ENCODE results near the gene GPR150.

Gene GPR150

DNA sequence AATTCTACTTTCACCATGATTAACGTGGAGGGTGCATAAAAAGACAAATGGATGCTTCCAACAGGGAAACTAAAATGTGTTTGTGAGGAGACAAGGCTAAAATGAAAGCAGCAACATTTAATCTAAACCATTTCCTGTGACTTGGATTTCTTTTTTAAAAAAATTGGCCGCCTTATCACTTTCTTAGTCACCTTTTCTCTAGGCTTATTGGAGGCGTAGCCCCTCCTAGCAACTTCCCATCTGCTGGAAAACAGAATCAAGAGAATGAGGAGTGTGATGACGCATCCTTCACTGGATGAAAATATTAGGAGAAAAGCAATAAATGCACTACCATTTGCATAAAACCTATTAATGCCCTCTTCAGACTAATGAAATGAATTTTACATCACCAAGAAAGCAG is 791 bp upstream of the GPR150 start (continued):
- TF ChIP-seq, protein P1, sequence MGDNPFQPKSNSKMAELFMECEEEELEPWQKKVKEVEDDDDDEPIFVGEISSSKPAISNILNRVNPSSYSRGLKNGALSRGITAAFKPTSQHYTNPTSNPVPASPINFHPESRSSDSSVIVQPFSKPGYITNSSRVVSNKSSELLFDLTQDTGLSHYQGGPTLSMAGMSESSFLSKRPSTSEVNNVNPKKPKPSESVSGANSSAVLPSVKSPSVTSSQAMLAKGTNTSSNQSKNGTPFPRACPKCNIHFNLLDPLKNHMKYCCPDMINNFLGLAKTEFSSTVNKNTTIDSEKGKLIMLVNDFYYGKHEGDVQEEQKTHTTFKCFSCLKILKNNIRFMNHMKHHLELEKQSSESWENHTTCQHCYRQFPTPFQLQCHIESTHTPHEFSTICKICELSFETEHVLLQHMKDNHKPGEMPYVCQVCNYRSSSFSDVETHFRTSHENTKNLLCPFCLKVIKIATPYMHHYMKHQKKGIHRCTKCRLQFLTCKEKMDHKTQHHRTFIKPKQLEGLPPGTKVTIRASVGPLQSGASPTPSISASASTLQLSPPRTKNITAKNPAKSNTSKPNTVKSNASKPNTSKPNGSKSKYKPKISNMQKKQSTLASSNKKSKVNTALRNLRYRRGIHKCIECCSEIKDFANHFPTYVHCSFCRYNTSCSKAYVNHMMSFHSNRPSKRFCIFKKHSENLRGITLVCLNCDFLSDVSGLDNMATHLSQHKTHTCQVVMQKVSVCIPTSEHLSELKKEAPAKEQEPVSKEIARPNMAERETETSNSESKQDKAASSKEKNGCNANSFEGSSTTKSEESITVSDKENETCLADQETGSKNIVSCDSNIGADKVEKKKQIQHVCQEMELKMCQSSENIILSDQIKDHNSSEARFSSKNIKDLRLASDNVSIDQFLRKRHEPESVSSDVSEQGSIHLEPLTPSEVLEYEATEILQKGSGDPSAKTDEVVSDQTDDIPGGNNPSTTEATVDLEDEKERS (tag by site-specific recombination; IDR thresholded peaks at IDR 0.05), result no peak
- TF ChIP-seq ZBTB7A (tag by site-specific recombination; IDR thresholded peaks at IDR 0.05; ENCODE audit: low read depth) (no peak), ZNF830 (tag by site-specific recombination; IDR thresholded peaks at IDR 0.05; ENCODE audit: low read depth) (no peak)
- TF ChIP-seq, protein P2, sequence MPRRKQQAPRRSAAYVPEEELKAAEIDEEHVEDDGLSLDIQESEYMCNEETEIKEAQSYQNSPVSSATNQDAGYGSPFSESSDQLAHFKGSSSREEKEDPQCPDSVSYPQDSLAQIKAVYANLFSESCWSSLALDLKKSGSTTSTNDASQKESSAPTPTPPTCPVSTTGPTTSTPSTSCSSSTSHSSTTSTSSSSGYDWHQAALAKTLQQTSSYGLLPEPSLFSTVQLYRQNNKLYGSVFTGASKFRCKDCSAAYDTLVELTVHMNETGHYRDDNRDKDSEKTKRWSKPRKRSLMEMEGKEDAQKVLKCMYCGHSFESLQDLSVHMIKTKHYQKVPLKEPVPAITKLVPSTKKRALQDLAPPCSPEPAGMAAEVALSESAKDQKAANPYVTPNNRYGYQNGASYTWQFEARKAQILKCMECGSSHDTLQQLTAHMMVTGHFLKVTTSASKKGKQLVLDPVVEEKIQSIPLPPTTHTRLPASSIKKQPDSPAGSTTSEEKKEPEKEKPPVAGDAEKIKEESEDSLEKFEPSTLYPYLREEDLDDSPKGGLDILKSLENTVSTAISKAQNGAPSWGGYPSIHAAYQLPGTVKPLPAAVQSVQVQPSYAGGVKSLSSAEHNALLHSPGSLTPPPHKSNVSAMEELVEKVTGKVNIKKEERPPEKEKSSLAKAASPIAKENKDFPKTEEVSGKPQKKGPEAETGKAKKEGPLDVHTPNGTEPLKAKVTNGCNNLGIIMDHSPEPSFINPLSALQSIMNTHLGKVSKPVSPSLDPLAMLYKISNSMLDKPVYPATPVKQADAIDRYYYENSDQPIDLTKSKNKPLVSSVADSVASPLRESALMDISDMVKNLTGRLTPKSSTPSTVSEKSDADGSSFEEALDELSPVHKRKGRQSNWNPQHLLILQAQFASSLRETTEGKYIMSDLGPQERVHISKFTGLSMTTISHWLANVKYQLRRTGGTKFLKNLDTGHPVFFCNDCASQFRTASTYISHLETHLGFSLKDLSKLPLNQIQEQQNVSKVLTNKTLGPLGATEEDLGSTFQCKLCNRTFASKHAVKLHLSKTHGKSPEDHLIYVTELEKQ (tag by site-specific recombination; IDR thresholded peaks at IDR 0.05; ENCODE audit: borderline replicate concordance), result no peak

DNA sequence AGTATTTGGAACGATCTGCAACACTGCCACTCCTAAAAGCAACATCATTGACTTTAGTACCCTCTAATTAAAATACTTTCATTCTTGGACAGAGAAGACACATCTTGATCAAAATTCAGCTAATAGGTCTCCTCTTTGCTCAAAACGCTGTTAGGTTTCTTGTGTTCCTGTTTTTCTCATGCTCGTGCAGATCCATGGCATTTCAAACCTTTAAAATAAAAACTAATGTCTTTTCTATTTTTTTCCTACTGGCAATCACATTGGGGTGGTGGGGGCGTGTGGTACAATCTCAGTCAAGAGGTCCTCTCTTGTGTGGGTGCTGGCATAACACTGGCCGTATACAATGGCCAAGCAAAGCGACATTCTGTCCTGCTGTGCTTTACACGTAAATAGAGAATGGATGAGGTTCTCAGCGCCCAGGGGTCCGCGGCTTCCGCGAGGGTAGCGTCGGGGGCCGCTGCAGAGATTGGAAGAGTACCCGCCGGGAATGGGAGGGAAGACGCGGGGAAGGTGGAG is 315 bp upstream of the GPR150 start:
- ChIA-PET POLR2A (no interaction called here), CTCF (no interaction called here)
- Histone ChIP-seq H3K36me3 (ENCODE audit: control insufficient read depth in 2 of 2, insufficient read depth in 1 of 2, low read length in 2 of 2) (no peaks in the 10 kb centered on the region), H3K4me3 (ENCODE audit: low read depth, low read length) (no peak overlapping the region), H3K27ac (ENCODE audit: extremely low read depth, low read depth, low read length) (no peak overlapping the region), H3K4me1 (ENCODE audit: control insufficient read depth, insufficient read depth, low read length) (no peaks in the 10 kb centered on the region), H3K9me3 (ENCODE audit: control insufficient read depth, insufficient read depth, low read depth, low read length) (no peaks in the 10 kb centered on the region)
- no peak for TF ChIP-seq ZNF433 (tag by site-specific recombination; IDR thresholded peaks at IDR 0.05; ENCODE audit: low read depth)
- TF ChIP-seq, protein P3, sequence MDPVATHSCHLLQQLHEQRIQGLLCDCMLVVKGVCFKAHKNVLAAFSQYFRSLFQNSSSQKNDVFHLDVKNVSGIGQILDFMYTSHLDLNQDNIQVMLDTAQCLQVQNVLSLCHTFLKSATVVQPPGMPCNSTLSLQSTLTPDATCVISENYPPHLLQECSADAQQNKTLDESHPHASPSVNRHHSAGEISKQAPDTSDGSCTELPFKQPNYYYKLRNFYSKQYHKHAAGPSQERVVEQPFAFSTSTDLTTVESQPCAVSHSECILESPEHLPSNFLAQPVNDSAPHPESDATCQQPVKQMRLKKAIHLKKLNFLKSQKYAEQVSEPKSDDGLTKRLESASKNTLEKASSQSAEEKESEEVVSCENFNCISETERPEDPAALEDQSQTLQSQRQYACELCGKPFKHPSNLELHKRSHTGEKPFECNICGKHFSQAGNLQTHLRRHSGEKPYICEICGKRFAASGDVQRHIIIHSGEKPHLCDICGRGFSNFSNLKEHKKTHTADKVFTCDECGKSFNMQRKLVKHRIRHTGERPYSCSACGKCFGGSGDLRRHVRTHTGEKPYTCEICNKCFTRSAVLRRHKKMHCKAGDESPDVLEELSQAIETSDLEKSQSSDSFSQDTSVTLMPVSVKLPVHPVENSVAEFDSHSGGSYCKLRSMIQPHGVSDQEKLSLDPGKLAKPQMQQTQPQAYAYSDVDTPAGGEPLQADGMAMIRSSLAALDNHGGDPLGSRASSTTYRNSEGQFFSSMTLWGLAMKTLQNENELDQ (tag by site-specific recombination; IDR thresholded peaks at IDR 0.05; ENCODE audit: low read depth), result no peak
- no peak for TF ChIP-seq ZNF121 (tag by site-specific recombination; IDR thresholded peaks at IDR 0.05)
- no peak for TF ChIP-seq ZNF677 (tag by site-specific recombination; IDR thresholded peaks at IDR 0.05)
- TF ChIP-seq, protein P4, sequence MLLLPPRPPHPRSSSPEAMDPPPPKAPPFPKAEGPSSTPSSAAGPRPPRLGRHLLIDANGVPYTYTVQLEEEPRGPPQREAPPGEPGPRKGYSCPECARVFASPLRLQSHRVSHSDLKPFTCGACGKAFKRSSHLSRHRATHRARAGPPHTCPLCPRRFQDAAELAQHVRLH (tag by site-specific recombination; IDR thresholded peaks at IDR 0.05), result no peak
- no peak for TF ChIP-seq ZNF169 (tag by site-specific recombination; IDR thresholded peaks at IDR 0.05)
- TF ChIP-seq ZNF335 (tag by site-specific recombination; conservative IDR thresholded peaks at IDR 0.05), result no peak
- TF ChIP-seq ZNF777 (tag by site-specific recombination; IDR thresholded peaks at IDR 0.05; ENCODE audit: borderline replicate concordance), result no peak
- no peak for TF ChIP-seq SP2 (tag by site-specific recombination; IDR thresholded peaks at IDR 0.05)
- TF ChIP-seq ZNF658 (tag by site-specific recombination; IDR thresholded peaks at IDR 0.05), result no peak
- no peak for TF ChIP-seq SP7 (tag by site-specific recombination; IDR thresholded peaks at IDR 0.05)
- no peak for TF ChIP-seq ZNF530 (tag by site-specific recombination; IDR thresholded peaks at IDR 0.05; ENCODE audit: low read depth)
- no peak for TF ChIP-seq ZNF175 (tag by site-specific recombination; IDR thresholded peaks at IDR 0.05)
- no peak for TF ChIP-seq ZNF785 (tag by site-specific recombination; IDR thresholded peaks at IDR 0.05)
- TF ChIP-seq TCF7L2 (IDR thresholded peaks at IDR 0.05; ENCODE audit: borderline replicate concordance, low read depth, low read length), result no peak
- no peak for TF ChIP-seq ZNF354C (tag by site-specific recombination; IDR thresholded peaks at IDR 0.05; ENCODE audit: borderline replicate concordance, low read depth)
- TF ChIP-seq ZNF555 (tag by site-specific recombination; conservative IDR thresholded peaks at IDR 0.05), result no peak

Data from HEK293 (cell line).